A549 (cell line): ENCODE results near the gene KRTAP12-4. TPM values are rescaled to one million over a fixed set of nuclear protein-coding genes. Genes with fewer than 3 reads are reported as not detected.
"Not testable (repeated sequence)": the region's sequence is repeated elsewhere in the genome, so short reads cannot be mapped to it uniquely, and the experiment has no call there.

Experiments used
- ATAC-seq, 2 experiments: fragments of 200-7000 bp in 1 of 2; fragments of >200 bp in 1 of 2; cut with Nextera tagmentation in 1 of 2; cut with Tn5 transposase in 1 of 2; 3 replicates each; pipeline versions ENCODE4 v1.8.0 to v1.9.1; 2018 to 2020; ENCODE audit warnings: mild to moderate bottlenecking in 1 of 2, moderate library complexity in 1 of 2
- CTCF ChIA-PET: fragments of 300-600 bp; sonication (Branson Sonifier 250); formaldehyde crosslinking; extraction: SDS; loops from one replicate; lab custom pipeline; 2021; ENCODE audit warnings: antibody characterized with exemption, inconsistent platforms; lab: Yijun Ruan, JAX
- POLR2A ChIA-PET: fragments of 350-600 bp; formaldehyde crosslinking; extraction: SDS; loops from one replicate; lab custom pipeline; 2021; ENCODE audit warnings: antibody characterized with exemption, inconsistent platforms; lab: Yijun Ruan, JAX
- DNase-seq, 2 experiments: peaks; one replicate each; pipeline versions ENCODE4 v3.0.0 to v3.0.0-alpha.2; 2011 to 2016; ENCODE audit warnings: low read depth in 1 of 2, low spot score in 1 of 2
- FAIRE-seq: peaks from 2 replicates; lab custom pipeline; 2011; peaks lifted over from hg19 to GRCh38; lab: Jason Lieb, UNC
- H3K27ac ChIP-seq, 2 experiments: fragments of >200 bp; sonication (Bioruptor Twin); formaldehyde crosslinking; 3 replicates each; pipeline ENCODE4 v1.5.1; 2016 to 2017
- H3K4me1 ChIP-seq: fragments of >200 bp; sonication (Bioruptor Twin); formaldehyde crosslinking; 3 replicates; pipeline ENCODE4 v1.6.1; 2016
- H3K4me2 ChIP-seq: fragments of >200 bp; sonication (Bioruptor Twin); formaldehyde crosslinking; 3 replicates; pipeline ENCODE4 v1.6.1; 2016
- H3K4me3 ChIP-seq: fragments of >200 bp; sonication (Bioruptor Twin); formaldehyde crosslinking; 3 replicates; pipeline ENCODE4 v1.5.1; 2016
- H3K9me3 ChIP-seq: fragments of >200 bp; sonication (Bioruptor Twin); formaldehyde crosslinking; 3 replicates; pipeline ENCODE4 v1.6.1; 2016
- BHLHE40 ChIP-seq: IDR thresholded peaks from 2 replicates; pipeline ENCODE4 v1.6.1; 2012; ENCODE audit warnings: low read depth, low read length, inconsistent platforms
- CBX8 ChIP-seq: fragments of 200-600 bp; sonication (generic); IDR thresholded peaks from 2 replicates; pipeline ENCODE4 v1.6.1; 2016
- CHD4 ChIP-seq: fragments of 200-600 bp; sonication (generic); IDR thresholded peaks from 2 replicates; pipeline ENCODE4 v1.6.1; 2016; ENCODE audit warnings: antibody characterized with exemption, mild to moderate bottlenecking, borderline replicate concordance
- FOSB ChIP-seq: fragments of 250-450 bp; sonication (Bioruptor Pico); IDR thresholded peaks from 2 replicates; pipeline ENCODE4 v1.5.0; 2020; ENCODE audit warnings: mild to moderate bottlenecking, moderate library complexity
- FOXS1 ChIP-seq: fragments of 250-450 bp; sonication (Bioruptor Pico); IDR thresholded peaks from 2 replicates; pipeline ENCODE4 v1.5.0; 2020; ENCODE audit warnings: mild to moderate bottlenecking, moderate library complexity
- GATA3 ChIP-seq: IDR thresholded peaks from 2 replicates; pipeline ENCODE4 v1.6.1; 2012; ENCODE audit warnings: borderline replicate concordance
- JUN ChIP-seq, 2 experiments: fragments of >200 bp; sonication (Bioruptor Twin); formaldehyde crosslinking; IDR thresholded peaks; 2 replicates in 1 of 2; 3 replicates in 1 of 2; pipeline ENCODE4 v1.6.1; 2016 to 2017
- JUNB ChIP-seq: fragments of >200 bp; sonication (Bioruptor Twin); formaldehyde crosslinking; IDR thresholded peaks from 2 replicates; pipeline ENCODE4 v1.6.1; 2016
- KDM1A ChIP-seq: fragments of 200-600 bp; sonication (generic); IDR thresholded peaks from 2 replicates; pipeline ENCODE4 v1.6.1; 2016; ENCODE audit warnings: low read depth, mild to moderate bottlenecking
- MAFK ChIP-seq: fragments of 450-650 bp; IDR thresholded peaks from 2 replicates; pipeline ENCODE4 v1.6.1; 2014; ENCODE audit not compliant: partially characterized antibody
- NFE2L2 ChIP-seq: fragments of 150-350 bp; conservative IDR thresholded peaks from 2 replicates; pipeline ENCODE4 v1.6.1; 2014; ENCODE audit warnings: low read length
- NPAS2 ChIP-seq: fragments of 250-450 bp; sonication (Bioruptor Pico); IDR thresholded peaks from 2 replicates; pipeline ENCODE4 v1.8.0; 2022; ENCODE audit warnings: mild to moderate bottlenecking, moderate library complexity, borderline replicate concordance
- PHF8 ChIP-seq: fragments of 200-600 bp; sonication (generic); IDR thresholded peaks from 2 replicates; pipeline ENCODE4 v1.6.1; 2016; ENCODE audit warnings: low read depth, mild to moderate bottlenecking, antibody characterized with exemption, moderate library complexity, borderline replicate concordance
- POLR2A ChIP-seq: IDR thresholded peaks from 2 replicates; pipeline ENCODE4 v1.6.1; 2012; ENCODE audit warnings: mild to moderate bottlenecking, low read length
- POLR2AphosphoS2 ChIP-seq: conservative IDR thresholded peaks from 2 replicates; pipeline ENCODE4 v1.6.1; 2012; ENCODE audit warnings: low read length, improper control_type of control experiment, inconsistent platforms
- RARB ChIP-seq: fragments of 250-450 bp; sonication (Bioruptor Pico); IDR thresholded peaks from 2 replicates; pipeline ENCODE4 v1.8.0; 2021; ENCODE audit warnings: mild to moderate bottlenecking, moderate library complexity
- RCOR1 ChIP-seq: fragments of 150-350 bp; IDR thresholded peaks from 2 replicates; pipeline ENCODE4 v1.6.1; 2014; ENCODE audit warnings: antibody characterized with exemption, low read length, low read depth
- RFX5 ChIP-seq: fragments of 450-650 bp; IDR thresholded peaks from 2 replicates; pipeline ENCODE4 v1.7.1; 2014; ENCODE audit warnings: antibody characterized with exemption, mild to moderate bottlenecking, moderate library complexity
- SMC3 ChIP-seq: fragments of >200 bp; sonication (Bioruptor Twin); formaldehyde crosslinking; IDR thresholded peaks from 3 replicates; pipeline ENCODE4 v1.6.1; 2018; ENCODE audit warnings: inconsistent platforms
- SREBF2 ChIP-seq: fragments of 450-650 bp; IDR thresholded peaks from 2 replicates; pipeline ENCODE4 v1.6.1; 2014; ENCODE audit warnings: mild to moderate bottlenecking, moderate library complexity
- ZFP36 ChIP-seq: fragments of 450-650 bp; IDR thresholded peaks from 2 replicates; pipeline ENCODE4 v1.6.1; 2014; ENCODE audit warnings: borderline replicate concordance; ENCODE audit not compliant: partially characterized antibody
- WGBS: methylation state at CpG from one replicate; pipeline ENCODE4 v1.1.6; 2017; ENCODE audit errors: missing lambda C conversion rate; 5-methylcytosine and 5-hydroxymethylcytosine counted together
- polyA plus RNA-seq, 4 experiments: library from polyadenylated mRNA; depleted of rRNA in 3 of 4; stranded (reverse); fragments of >200 nt; fragmentation: RNase III in 1 of 4; extraction: RNeasy Plus Mini Kit Qiagen cat#74134 plus additional on column Dnase treatment in 1 of 4; gene quantifications; 2 replicates in 3 of 4; 3 replicates in 1 of 4; pipeline ENCODE4 v1.2.3, GENCODE V29; 2011 to 2017
- TF ChIP-seq, protein P1 (sequence below): fragments of 150-350 bp; IDR thresholded peaks from 2 replicates; pipeline ENCODE4 v1.6.1; 2014; ENCODE audit warnings: low read depth, mild to moderate bottlenecking, low read length
- TF ChIP-seq, protein P2 (sequence below): IDR thresholded peaks from 2 replicates; pipeline ENCODE4 v1.6.1; 2012
- TF ChIP-seq, protein P3 (sequence below): IDR thresholded peaks from 2 replicates; pipeline ENCODE4 v1.6.1; 2012
- TF ChIP-seq, protein P4 (sequence below): fragments of 450-650 bp; IDR thresholded peaks from 2 replicates; pipeline ENCODE4 v1.6.1; 2014; ENCODE audit warnings: antibody characterized with exemption
- TF ChIP-seq, protein P5 (sequence below): fragments of 250-450 bp; sonication (Bioruptor Pico); IDR thresholded peaks from 2 replicates; pipeline ENCODE4 v1.5.0; 2020; ENCODE audit warnings: low read depth, mild to moderate bottlenecking, moderate library complexity

KRTAP12-4 gene
- polyA plus RNA-seq, 2 of the 4 experiments (the other 2 are of a cell fraction): not detected

DNA sequence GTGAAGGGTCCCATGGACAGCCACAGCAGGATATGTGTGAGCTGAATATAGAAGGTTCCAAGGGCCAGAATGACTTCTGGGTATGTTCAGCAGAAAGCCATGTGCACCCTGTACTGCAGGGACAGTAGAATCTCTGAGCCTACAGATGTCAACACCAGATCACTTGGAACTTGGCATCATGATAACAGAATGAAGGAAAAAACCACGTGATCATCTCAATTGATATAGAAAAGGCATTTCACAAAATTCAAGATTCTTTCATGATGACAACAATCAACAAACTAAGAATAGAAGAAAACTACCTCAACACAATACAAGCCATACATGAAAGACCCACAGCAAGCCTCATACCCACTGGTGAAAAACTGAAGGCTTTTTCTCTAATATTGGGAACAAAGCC, 13.2 kb upstream of the KRTAP12-4 start:
- ATAC-seq (no peak), DNase-seq (no peak), FAIRE-seq (no peak)
- H3K4me1 ChIP-seq: no peaks in the 10 kb centered on the region
- H3K9me3 ChIP-seq: peaks cover 14% of the 10 kb centered on the region; the same call in 2 of the 3 replicates
- H3K27ac ChIP-seq: no peak overlapping the region
- no peak overlapping the region for H3K4me3 ChIP-seq
- H3K4me2 ChIP-seq: no peak overlapping the region
- no peak for TF ChIP-seq CBX8
- TF ChIP-seq FOXS1 (CRISPR knock-in tag): no peak
- TF ChIP-seq, protein P1, sequence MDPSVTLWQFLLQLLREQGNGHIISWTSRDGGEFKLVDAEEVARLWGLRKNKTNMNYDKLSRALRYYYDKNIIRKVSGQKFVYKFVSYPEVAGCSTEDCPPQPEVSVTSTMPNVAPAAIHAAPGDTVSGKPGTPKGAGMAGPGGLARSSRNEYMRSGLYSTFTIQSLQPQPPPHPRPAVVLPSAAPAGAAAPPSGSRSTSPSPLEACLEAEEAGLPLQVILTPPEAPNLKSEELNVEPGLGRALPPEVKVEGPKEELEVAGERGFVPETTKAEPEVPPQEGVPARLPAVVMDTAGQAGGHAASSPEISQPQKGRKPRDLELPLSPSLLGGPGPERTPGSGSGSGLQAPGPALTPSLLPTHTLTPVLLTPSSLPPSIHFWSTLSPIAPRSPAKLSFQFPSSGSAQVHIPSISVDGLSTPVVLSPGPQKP: no peak
- TF ChIP-seq RFX5: no peak
- no peak for TF ChIP-seq POLR2A
- TF ChIP-seq CHD4: no peak
- TF ChIP-seq BHLHE40: no peak
- TF ChIP-seq NFE2L2: no peak
- TF ChIP-seq MAFK: no peak
- no peak for TF ChIP-seq POLR2AphosphoS2
- TF ChIP-seq ZFP36: no peak
- TF ChIP-seq JUNB: no peak
- no peak for TF ChIP-seq FOSB (CRISPR knock-in tag)
- TF ChIP-seq RARB: no peak
- TF ChIP-seq, protein P2, sequence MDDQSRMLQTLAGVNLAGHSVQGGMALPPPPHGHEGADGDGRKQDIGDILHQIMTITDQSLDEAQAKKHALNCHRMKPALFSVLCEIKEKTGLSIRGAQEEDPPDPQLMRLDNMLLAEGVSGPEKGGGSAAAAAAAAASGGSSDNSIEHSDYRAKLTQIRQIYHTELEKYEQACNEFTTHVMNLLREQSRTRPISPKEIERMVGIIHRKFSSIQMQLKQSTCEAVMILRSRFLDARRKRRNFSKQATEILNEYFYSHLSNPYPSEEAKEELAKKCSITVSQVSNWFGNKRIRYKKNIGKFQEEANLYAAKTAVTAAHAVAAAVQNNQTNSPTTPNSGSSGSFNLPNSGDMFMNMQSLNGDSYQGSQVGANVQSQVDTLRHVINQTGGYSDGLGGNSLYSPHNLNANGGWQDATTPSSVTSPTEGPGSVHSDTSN: no peak
- 0% methylated on average over 1 of the region's 1 CpG for WGBS
- CTCF ChIA-PET: interaction anchor here (1.5 kb wide), 1 partner anchor 16 kb away, joined by 3 read pairs; no protein-coding TSS in a partner anchor
- POLR2A ChIA-PET: no interaction called here

DNA sequence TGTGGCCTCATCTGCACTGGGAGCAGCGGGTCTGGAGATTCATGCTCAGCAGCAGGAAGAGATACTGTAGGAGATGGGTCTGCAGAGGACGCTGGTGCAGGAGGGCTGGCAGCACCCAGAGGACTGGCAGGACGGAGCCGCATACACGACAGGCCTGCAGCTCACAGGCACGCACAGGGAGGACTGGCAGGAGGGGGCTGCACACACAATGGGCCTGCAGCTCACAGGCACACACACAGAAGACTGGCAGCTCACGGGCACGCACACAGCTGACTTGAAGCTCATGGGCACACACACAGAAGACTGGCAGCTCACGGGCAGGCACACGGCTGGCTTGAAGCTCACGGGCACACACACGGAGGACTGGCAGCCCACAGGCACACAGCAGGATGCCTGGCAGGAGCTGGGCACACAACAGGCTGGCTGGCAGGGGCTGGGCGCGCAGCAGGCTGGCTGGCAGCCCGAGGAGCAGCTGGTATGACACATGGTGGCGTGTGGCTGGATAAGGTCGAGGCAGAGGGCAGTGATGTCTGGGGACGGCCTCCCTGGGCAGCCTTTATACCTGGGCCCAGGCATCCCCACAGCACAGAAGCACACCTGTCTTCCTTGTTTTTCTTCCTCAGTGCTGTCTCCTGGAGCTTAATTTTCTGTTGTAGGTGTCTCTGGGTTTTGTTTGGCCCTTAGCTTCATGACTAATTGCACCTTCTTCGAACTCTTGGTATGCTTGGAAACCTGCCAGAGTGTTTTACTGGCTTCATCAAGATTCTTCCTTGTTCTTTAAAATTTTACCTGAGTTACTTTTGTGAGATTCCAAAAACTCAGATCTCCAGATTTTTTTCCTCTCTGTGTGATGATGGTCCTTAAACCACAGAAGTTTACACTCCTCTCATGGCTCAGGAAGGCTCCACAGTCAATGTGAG, 12.2 kb upstream of the KRTAP12-4 start, which contains the start of gene KRTAP12-2:
Gene KRTAP12-2, minus strand, starts transcription at position 527 of the 920 bp plus-strand sequence. Its CDS starts 41 bp downstream, at position 486.
- POLR2A ChIA-PET: no interaction called here
- DNase-seq: no peak
- Histone ChIP-seq H3K4me1 (no peaks in the 10 kb centered on the region), H3K4me2 (no peak within 1 kb of the TSS)
- WGBS: 19% methylated on average over 13 of the region's 19 CpGs
- CTCF ChIA-PET: interaction anchor here (1.5 kb wide), 1 partner anchor 15 kb away, joined by 3 read pairs; no protein-coding TSS in a partner anchor
- ATAC-seq: no peak
- no peak for TF ChIP-seq GATA3
- TF ChIP-seq, protein P3, sequence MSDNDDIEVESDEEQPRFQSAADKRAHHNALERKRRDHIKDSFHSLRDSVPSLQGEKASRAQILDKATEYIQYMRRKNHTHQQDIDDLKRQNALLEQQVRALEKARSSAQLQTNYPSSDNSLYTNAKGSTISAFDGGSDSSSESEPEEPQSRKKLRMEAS: no peak
- TF ChIP-seq, protein P4, sequence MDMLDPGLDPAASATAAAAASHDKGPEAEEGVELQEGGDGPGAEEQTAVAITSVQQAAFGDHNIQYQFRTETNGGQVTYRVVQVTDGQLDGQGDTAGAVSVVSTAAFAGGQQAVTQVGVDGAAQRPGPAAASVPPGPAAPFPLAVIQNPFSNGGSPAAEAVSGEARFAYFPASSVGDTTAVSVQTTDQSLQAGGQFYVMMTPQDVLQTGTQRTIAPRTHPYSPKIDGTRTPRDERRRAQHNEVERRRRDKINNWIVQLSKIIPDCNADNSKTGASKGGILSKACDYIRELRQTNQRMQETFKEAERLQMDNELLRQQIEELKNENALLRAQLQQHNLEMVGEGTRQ: no peak
- TF ChIP-seq JUN (IDR thresholded peaks at IDR 0.05): no peak
- no peak for TF ChIP-seq NPAS2 (CRISPR knock-in tag)
- TF ChIP-seq FOXS1 (CRISPR knock-in tag): no peak
- TF ChIP-seq, all 56 proteins: peak for 0
- no peak for FAIRE-seq
- H3K4me3 ChIP-seq: no peak within 1 kb of the TSS
- H3K9me3 ChIP-seq: peaks cover 12% of the 10 kb centered on the region; the same call in 1 of the 3 replicates
- no peak within 1 kb of the TSS for H3K27ac ChIP-seq

DNA sequence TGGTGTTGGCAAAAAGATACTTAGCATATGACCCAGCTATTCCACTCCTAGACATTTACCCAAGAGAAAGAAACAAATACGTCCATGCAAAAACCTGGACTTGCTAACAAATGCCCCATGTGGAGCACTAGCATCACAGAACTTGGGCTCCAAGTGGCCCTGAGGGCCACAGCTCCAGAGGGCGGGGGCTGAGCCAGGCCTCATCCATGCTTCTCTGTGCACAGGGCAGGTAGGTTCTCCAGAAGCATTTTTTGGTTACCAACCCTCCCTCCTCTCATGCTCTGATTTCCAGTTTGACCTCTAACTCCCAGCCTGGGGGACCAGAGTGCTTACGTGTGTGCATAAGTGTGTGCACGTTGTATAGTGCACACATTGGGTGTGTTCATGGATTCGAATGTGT, 10.2 kb upstream of the KRTAP12-4 start:
- WGBS: 23% methylated on average over 5 of the region's 5 CpGs
- POLR2A ChIA-PET: no interaction called here
- CTCF ChIA-PET: no interaction called here
- no peak for ATAC-seq
- Histone ChIP-seq H3K9me3 (peaks cover 7% of the 10 kb centered on the region; the same call in 1 of the 3 replicates), H3K4me1 (no peaks in the 10 kb centered on the region), H3K27ac (no peak overlapping the region), H3K4me2 (no peak overlapping the region), H3K4me3 (no peak overlapping the region)
- no peak for TF ChIP-seq BHLHE40
- TF ChIP-seq FOSB (CRISPR knock-in tag): no peak
- TF ChIP-seq CBX8: no peak
- TF ChIP-seq GATA3: no peak
- TF ChIP-seq SREBF2: no peak
- no peak for TF ChIP-seq PHF8
- TF ChIP-seq, protein P3: no peak
- no peak for TF ChIP-seq KDM1A
- TF ChIP-seq RCOR1: no peak
- no peak for TF ChIP-seq NPAS2 (CRISPR knock-in tag)
- TF ChIP-seq, protein P5, sequence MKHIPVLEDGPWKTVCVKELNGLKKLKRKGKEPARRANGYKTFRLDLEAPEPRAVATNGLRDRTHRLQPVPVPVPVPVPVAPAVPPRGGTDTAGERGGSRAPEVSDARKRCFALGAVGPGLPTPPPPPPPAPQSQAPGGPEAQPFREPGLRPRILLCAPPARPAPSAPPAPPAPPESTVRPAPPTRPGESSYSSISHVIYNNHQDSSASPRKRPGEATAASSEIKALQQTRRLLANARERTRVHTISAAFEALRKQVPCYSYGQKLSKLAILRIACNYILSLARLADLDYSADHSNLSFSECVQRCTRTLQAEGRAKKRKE (CRISPR knock-in tag): no peak
- TF ChIP-seq SMC3: no peak
- FAIRE-seq: no peak
- DNase-seq: no peak

DNA sequence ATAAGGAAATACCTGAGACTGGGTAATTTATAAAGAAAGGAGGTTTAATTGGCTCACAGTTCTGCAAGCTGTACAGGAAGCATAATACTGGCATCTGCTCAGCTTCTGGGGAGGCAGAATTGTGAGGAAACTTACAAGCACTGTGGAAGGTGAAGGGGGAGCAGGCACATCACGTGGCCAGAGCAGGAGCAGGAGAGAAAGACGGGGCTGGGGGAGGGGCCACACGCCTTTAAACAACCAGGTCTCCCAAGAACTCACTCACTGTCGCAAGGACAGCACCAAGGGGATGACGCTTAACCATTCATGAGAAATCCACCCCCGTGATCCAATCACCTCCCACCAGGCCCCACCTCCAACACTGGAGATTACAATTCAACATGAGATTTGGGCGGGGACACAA, 7.1 kb upstream of the KRTAP12-4 start:
- FAIRE-seq, H3K4me1 ChIP-seq, H3K9me3 ChIP-seq, H3K27ac ChIP-seq, CTCF ChIA-PET, H3K4me3 ChIP-seq, ATAC-seq, DNase-seq, POLR2A ChIA-PET, H3K4me2 ChIP-seq: not testable (repeated sequence)
- WGBS: 31% methylated on average over 7 of the region's 7 CpGs
